ENCODE results near the gene CCL16.

GRCh38 chr17:35932586-35932985 lies 48.7 kb downstream of the CCL16 start:
- TF ChIP-seq CTCF (conservative IDR thresholded peaks at IDR 0.05 in 1 of 2, IDR thresholded peaks at IDR 0.05 in 1 of 2; ENCODE audit: extremely low read depth in 1 of 2, insufficient read depth in 1 of 2, low read depth in 1 of 2, low read length in 2 of 2) (no peak), EZH2 (IDR thresholded peaks at IDR 0.05; ENCODE audit: borderline replicate concordance, low read length) (no peak)
